Activated CD4-positive, alpha-beta T cell treated with anti-CD3 and anti-CD28 coated beads, Interleukin-2, amount 50 U/mL, for 48 hours (primary cell): ENCODE results near the gene DRD5.
"Not testable (repeated sequence)": the region's sequence is repeated elsewhere in the genome, so short reads cannot be mapped to it uniquely, and the experiment has no call there.

Experiments
- DNase-seq, 2 experiments: peaks; one replicate each; pipeline ENCODE4 v3.0.0-alpha.2; 2020

The DRD5 gene

DNA sequence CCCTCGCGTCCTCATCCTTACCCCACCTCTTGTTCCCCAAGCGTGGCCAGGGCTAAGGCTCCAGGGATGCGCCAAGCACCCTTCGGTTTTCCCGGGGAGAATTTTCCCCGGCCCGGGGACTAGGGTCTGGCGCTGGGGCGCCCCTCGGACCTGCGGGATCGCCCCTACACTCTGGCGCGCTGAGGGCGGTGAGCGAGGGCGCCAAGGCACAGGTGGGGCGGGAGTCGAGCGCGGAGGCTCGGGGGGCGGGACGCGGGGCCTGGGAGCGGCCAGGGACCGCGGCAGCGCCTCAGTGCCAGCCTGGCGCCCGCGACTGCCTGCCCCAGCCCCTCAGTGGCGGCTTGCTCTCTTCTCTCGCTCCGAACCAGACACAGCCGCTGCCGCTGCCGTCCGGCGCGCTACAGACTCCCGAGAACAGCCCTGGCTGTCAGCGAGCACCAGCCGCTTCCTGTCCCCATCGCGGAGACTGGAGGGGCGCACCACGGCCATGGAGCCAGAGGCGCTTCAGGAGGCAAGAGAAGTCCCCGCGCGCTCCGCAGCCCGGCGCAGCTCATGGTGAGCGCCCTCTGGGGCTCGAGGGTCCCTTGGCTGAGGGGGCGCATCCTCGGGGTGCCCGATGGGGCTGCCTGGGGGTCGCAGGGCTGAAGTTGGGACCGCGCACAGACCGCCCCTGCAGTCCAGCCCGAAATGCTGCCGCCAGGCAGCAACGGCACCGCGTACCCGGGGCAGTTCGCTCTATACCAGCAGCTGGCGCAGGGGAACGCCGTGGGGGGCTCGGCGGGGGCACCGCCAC is at the start of gene DRD5:
Gene DRD5, plus strand, starts transcription at position 292 of the 793 bp plus-strand sequence. Its CDS starts 396 bp downstream, at position 688.
- no peak for DNase-seq

- not testable (repeated sequence) for DNase-seq
Measured at GRCh38 chr4:9732256-9732655, 49.2 kb upstream of the DRD5 start.

DNA sequence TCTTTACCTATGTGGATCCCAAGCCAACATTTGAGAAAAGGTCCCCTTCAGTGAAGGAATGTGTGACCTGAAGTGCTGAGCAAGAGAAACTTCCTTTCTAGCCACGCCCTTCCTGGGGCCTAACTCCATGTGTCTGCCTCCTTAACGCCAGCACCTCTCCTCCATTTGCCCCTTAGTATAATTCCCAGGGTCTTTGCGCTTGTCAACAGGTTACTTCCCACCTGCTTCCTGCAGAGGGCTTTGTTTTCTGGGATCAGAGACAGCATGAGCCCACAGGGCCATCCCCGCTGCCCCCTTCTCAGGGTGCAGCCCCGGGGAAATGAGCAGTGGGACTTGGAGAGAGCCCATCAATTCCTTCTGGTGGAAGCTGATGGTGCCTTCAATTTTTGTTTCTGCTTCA is 45.9 kb upstream of the DRD5 start:
- DNase-seq = no peak

DNA sequence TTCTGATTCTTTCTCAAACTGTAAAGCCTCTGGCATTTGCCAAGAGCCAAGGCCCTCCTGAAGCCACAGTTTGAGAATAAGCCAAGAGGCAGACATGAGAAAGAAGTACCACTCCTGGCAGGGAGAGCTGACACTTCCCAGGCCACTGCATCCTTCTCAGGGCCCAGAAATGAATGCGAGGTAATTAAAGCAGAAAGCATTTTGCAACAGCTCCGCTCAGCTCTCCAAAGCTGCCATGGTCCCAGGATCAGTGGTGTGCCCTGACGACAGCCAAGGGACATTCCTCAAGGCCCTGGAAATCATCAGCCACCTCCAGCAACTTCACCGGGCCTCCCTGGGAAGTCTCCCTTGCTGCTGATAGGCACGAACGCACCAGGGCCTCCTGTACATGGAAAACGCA is 44.2 kb upstream of the DRD5 start:
- not testable (repeated sequence) for DNase-seq

GRCh38 chr4:9743789-9744188 is 37.6 kb upstream of the DRD5 start:
- not testable (repeated sequence) for DNase-seq

GRCh38 chr4:9745782-9746181 is 35.7 kb upstream of the DRD5 start:
- no peak for DNase-seq

GRCh38 chr4:9758641-9759317 is 22.7 kb upstream of the DRD5 start:
- no peak for DNase-seq

GRCh38 chr4:9762823-9763475 is 18.5 kb upstream of the DRD5 start:
- peak; percentile 20 to 44 for DNase-seq

- no peak for DNase-seq
Measured at GRCh38 chr4:9764155-9764696, 17.2 kb upstream of the DRD5 start.

- peak; percentile 18 to 26 for DNase-seq
Measured at GRCh38 chr4:9765091-9765490, 16.3 kb upstream of the DRD5 start.

DNA sequence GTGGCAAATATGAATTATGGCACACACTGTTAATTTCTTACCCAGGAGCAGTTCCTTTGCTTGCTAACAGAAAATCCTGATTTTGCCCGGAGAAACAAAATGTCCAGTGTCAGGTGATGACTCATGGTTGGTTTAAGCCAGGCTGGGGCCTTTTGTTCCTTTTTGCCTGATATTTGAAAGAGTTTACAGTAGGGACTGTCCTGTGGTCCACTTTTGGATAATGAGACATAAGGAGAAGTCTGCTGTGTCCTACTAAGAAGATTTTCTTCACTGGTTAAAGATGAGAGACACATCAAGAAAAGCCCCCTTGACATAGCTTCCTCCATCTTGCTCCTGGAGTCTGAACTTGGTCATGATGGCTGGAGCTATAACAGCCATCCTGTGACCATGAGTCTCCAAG is 12.1 kb upstream of the DRD5 start:
- no peak for DNase-seq

- no peak for DNase-seq
Measured at GRCh38 chr4:9771034-9771433, 10.4 kb upstream of the DRD5 start.

DNA sequence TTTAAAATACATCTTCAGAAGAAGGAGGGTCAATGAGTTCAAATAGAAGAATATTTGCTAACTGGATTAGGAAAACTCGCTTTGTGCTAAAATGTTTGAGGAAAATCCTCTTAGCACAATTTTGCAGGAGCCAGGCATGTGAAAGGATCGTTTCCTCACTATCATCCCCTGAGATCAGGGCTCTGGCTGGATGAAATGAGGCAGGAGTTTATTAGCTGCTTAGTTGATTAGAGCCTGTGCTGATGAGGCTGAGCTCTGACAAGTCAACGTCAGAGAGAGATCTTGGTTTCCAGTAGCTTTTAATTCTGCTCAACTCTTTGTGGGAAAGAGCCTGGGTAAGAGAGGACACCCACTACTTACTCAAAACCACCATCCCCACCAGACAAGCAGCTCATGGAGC is 8.0 kb upstream of the DRD5 start:
- no peak for DNase-seq

DNA sequence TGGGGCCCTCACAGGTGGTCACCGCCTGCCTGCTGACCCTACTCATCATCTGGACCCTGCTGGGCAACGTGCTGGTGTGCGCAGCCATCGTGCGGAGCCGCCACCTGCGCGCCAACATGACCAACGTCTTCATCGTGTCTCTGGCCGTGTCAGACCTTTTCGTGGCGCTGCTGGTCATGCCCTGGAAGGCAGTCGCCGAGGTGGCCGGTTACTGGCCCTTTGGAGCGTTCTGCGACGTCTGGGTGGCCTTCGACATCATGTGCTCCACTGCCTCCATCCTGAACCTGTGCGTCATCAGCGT is 652 bp downstream of the DRD5 start:
- no peak for DNase-seq

DNA sequence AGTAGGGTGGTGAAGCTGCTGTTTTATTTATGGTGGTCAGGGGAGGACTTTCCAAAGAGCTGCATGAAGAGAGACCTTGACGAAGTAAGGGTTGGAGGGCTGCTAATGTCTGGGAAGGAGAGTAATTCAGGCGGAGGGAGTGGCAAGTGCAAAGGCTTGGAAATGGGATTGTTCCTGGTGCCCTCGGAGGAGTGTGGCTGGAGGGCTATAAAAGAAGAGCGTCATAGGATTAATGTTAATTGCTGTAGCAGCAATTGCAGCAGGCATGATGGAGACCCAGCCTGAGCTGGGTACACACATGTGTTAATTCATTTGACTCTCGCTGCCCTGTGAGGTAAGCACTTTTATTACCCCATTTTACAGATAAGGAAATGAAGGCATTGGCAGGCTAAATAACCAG is 4.5 kb downstream of the DRD5 start:
- DNase-seq = not testable (repeated sequence)

DNA sequence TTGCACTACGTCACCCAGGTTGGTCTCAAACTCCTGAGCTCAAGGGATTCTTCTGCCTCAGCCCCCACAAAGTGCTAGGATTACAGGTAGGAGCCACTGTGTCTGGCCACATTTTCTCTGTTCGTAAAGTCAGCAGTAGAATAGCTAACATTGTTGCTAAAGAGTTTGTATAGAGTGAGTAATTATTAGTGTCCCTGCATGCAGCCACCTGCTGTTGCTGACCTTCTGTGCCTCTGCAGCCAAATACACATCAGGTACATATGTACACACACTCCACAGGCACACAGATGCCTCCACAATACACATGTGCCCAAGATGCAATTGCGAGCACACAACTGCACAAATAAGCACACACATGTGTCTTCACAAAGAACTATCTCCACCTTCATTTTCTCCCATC is 10.9 kb downstream of the DRD5 start:
- no peak for DNase-seq

DNA sequence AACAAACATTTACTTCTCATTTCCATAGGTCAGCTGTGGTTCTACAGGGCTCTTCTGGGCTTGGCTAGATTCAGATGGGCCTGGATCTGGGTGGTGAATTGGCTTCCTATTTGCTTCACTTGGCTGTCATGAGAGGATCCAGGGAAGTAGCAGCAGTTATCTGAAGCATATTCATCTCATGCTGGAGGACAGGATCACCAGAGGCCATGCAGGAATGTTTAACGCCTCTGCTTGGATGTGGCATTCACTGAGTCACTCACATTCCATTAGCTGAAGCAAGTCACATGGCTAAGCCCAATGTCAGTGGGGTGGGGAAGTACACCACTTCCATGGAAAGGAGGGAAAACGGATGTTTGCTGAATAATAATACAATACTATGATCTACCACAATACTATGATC is 15.2 kb downstream of the DRD5 start:
- not testable (repeated sequence) for DNase-seq

DNA sequence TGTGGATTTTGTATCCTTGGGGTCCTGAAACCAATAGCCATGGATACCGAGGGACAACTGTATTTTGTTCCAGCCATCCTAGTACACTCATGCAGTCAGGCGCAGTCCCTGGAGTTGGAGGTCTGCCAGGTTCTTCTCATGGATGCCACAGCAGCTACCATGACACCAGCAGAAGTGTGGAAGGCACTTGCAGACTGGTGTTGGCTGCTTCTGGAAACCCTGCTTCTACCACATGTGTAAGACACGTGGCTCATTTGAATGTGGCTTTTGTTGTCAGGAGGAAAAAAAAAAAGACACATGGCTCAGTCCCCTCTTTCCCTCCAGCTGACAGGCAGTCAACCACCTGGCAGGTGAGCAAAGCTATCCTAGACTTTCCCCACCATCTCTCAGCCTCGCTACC is 19.4 kb downstream of the DRD5 start:
- DNase-seq = no peak

DNA sequence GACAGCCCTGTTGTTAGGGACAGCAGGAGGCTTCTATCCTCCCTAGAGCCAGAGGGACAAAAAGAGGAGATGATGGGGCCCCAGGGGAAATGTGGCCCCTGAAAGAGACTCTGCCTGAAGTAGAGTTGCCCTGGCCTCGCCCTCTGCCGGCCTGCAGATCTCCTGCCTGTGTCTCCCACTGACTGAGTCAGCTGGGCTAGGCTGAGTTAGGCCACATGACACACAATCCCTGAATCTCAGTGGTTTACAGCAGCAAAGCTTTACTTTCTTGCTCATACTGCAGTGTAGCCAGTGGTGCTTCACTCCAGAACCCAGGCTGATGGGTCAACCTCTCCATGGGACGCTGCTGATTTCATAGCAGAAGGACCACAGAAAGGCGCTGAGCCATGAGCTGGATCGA is 23.5 kb downstream of the DRD5 start:
- no peak for DNase-seq

DNA sequence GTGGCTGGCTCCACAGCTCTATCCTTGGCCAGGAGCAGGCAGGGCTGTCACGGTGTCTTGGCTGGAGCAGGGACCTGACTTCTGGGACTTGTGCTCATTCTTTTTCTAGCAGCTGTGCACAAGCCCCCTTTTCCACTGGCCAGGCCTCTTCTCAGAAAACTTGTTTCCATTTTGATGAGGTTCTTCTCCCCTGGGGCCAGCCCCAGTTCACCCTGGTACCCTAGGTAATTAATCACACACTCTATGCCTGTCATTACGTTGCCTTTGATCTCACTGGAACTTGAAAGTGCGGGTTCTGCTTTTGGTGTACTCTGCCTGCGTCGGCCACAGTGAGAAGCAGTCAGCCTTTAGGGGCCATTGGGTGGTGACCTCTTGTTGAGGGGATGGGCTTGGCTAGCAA is 26.6 kb downstream of the DRD5 start:
- no peak for DNase-seq

DNA sequence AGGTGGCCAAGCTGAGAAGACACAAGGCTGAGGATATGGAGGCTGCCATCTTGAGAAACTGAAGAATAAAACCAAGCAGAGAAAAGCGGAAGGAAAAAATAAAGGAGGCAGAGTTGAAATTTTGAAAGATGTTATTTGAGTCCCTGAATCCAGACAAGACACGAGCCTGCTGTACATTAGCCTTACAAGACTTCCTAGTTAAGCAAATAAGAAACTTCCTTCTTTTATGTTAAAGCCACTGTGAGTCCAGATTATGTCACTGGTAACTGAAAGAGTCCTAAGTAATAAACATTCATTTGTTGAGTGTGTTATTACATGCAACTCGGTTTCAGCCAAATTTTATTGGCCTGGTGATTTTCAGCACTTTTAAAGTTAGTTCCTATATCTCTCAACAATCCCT is 30.4 kb downstream of the DRD5 start:
- no peak for DNase-seq

DNA sequence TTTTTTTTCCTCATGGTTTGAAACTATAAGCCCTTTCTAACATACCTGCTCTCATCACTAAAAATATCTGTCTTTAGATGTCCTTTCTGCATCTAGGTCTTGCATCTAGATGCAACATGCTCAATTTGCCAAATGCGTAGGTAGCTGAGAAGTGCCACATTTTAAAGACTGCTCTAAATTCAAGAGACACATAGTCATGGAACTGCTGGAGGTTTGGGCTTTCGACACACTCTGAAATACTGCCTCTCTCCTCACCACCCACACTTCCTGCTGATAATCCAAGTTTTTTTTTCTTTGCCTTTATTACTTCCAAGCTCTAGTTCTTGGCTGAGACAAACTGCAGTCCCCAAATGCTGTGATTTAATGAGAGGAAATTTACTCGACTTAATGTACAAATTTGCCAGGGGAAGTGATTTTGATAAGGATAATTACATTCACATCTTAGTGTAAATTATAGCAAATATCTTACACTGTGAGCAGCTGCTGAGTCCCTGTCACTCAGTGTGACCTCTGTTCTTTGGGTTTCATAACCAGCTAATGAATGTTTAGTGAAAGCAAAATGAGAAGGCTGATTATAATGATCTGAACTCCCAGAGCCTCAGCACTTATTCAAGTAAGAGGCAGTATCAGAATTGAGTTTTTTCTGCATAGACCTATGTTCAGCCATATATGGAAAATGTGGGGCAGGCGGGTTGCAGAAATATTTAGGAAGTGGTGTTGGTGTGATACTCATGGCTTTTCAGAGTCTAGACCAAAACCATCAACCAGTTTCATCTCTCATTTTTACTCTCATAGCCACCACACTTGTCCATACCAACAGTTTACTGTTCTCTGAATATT is 31.3 kb downstream of the DRD5 start:
- peak in 1 of 2 experiments; percentile 4 for DNase-seq

DNA sequence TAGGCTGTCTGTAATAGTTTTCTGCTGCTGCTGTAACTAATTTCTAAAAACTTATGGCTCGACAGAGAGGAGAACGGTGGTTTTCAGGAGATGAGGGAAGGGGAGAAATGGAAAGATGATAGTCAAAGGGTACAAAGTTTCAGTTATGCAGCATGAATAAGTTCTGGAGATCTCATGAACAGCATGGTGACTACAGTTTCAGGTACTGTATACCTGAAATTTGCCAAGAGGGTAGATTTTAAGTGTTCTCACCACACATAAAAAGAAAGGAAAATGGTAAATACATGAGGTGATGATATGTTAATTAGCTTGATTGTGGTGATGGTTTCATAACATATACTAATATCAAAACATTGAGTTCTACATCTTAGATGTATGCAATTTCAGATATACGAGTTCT is 34.9 kb downstream of the DRD5 start:
- DNase-seq = no peak
